ENCODE results near the gene CAPN2. TPM values are rescaled to one million over a fixed set of nuclear protein-coding genes. Genes with fewer than 3 reads are reported as not detected.

Gene CAPN2
- total RNA-seq, 2 experiments from 2014 or later, result not detected

DNA sequence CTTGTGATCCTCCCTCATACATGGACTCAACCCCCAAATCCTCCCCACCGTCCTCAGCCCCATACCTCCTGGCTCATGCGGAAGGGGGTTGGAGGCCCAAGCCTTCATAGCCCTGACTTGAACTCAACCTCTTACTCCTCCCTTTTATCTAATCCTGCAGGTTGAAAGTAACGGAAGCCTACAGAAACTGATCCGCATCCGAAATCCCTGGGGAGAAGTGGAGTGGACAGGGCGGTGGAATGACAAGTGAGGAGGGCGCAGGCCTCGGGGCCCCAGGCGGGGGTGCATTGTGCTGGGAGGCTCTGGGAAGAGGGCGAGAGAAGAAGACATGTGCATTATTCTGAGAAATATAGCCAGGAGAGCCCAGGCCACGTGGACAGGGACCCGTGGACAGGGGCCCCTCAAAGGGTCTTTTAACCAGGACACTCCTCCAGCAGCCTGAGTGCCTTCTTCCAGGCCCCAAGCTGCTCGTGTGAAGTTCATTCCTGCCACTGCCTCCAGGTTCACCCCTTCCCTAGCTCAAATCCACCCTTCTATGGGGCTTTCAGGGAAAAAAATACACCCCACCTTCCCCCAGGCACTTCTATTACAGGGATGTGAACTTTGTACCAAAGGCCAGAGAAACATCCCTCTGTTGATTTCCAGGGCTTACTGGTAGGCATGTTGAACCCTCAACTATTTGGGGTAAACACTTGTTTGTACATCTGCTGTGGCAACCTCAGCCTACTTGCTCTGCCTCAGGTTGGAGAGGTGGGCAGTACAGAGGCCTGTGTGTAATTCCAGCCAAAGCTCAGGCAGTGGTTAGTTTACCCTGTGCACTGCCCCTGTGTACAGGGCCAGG, 38.6 kb downstream of the CAPN2 start:
- BruUV-seq (replicated peaks), result no TSS peak
- POLR2A ChIA-PET, result no interaction called here
- CTCF ChIA-PET (ENCODE audit: unreplicated experiment), result no interaction called here
- Histone ChIP-seq H3K4me1 (ENCODE audit: insufficient read depth, low read length, poor library complexity, severe bottlenecking) (no peaks in the 10 kb centered on the region), H3K36me3 (ENCODE audit: insufficient read depth, low read length) (no peaks in the 10 kb centered on the region), H3K27ac (ENCODE audit: low read depth, low read length, poor library complexity, severe bottlenecking) (no peak overlapping the region), H4K20me1 (ENCODE audit: insufficient read depth, low read length) (no peaks in the 10 kb centered on the region), H3K9me2 (ENCODE audit: insufficient read depth, low read length) (no peaks in the 10 kb centered on the region), H3K4me3 (ENCODE audit: low read depth, low read length, poor library complexity, severe bottlenecking) (no peak overlapping the region), H3K4me2 (ENCODE audit: low read length) (no peak overlapping the region), H3K79me2 (ENCODE audit: insufficient read depth, low read depth, low read length) (no peaks in the 10 kb centered on the region), H2AFZ (ENCODE audit: low read length) (no peak overlapping the region), H3K9me3 (ENCODE audit: low read length) (no peaks in the 10 kb centered on the region)
- no peak for TF ChIP-seq EZH2phosphoT487 (IDR thresholded peaks at IDR 0.05; ENCODE audit: borderline replicate concordance, low read depth, low read length)
- no peak for TF ChIP-seq CTCF (conservative IDR thresholded peaks at IDR 0.05; ENCODE audit: low read length)
- no peak for DNase-seq (ENCODE audit: low spot score)
- intact Hi-C loops (cut with micrococcal nuclease; ENCODE audit: unreplicated experiment), result no loop called here

DNA sequence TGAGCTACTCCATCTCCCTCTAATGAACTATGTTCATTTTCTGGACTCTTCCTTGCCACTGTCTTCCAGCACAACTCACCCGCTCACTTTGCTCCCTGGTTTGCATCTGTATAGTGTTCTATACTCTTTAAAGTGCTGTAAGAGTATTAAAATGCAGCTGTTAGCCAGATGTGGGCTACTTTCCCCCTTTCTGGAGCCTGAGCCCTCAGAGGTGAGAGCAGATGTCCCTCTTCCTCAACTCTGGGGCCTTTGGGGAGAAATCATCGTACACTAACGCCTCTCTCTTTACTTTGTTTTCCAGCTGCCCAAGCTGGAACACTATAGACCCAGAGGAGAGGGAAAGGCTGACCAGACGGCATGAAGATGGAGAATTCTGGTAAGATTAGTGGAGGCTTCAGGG, 39.4 kb downstream of the CAPN2 start:
- no peak overlapping the region for H3K4me2 ChIP-seq (ENCODE audit: low read length)
- no peaks in the 10 kb centered on the region for H3K4me1 ChIP-seq (ENCODE audit: insufficient read depth, low read length, poor library complexity, severe bottlenecking)
- H3K27ac ChIP-seq (ENCODE audit: low read depth, low read length, poor library complexity, severe bottlenecking), result no peak overlapping the region
- H3K4me3 ChIP-seq (ENCODE audit: low read depth, low read length, poor library complexity, severe bottlenecking), result no peak overlapping the region
- ChIA-PET POLR2A (no interaction called here), CTCF (ENCODE audit: unreplicated experiment) (no interaction called here)
- H3K9me2 ChIP-seq (ENCODE audit: insufficient read depth, low read length), result no peaks in the 10 kb centered on the region
- no peaks in the 10 kb centered on the region for H4K20me1 ChIP-seq (ENCODE audit: insufficient read depth, low read length)
- H3K9me3 ChIP-seq (ENCODE audit: low read length), result no peaks in the 10 kb centered on the region
- DNase-seq (ENCODE audit: low spot score), result no peak
- no peaks in the 10 kb centered on the region for H3K79me2 ChIP-seq (ENCODE audit: insufficient read depth, low read depth, low read length)
- intact Hi-C loops (cut with micrococcal nuclease; ENCODE audit: unreplicated experiment), result no loop called here
- TF ChIP-seq EZH2phosphoT487 (IDR thresholded peaks at IDR 0.05; ENCODE audit: borderline replicate concordance, low read depth, low read length) (no peak), CTCF (conservative IDR thresholded peaks at IDR 0.05; ENCODE audit: low read length) (no peak)
- no peak overlapping the region for H2AFZ ChIP-seq (ENCODE audit: low read length)
- no TSS peak for BruUV-seq (replicated peaks)
- H3K36me3 ChIP-seq (ENCODE audit: insufficient read depth, low read length), result no peaks in the 10 kb centered on the region

GRCh38 chr1:223752721-223753515, 40.6 kb downstream of the CAPN2 start:
- Histone ChIP-seq H3K4me3 (ENCODE audit: low read depth, low read length, poor library complexity, severe bottlenecking) (no peak overlapping the region), H3K9me2 (ENCODE audit: insufficient read depth, low read length) (no peaks in the 10 kb centered on the region), H3K4me1 (ENCODE audit: insufficient read depth, low read length, poor library complexity, severe bottlenecking) (no peaks in the 10 kb centered on the region), H3K27ac (ENCODE audit: low read depth, low read length, poor library complexity, severe bottlenecking) (no peak overlapping the region), H4K20me1 (ENCODE audit: insufficient read depth, low read length) (no peaks in the 10 kb centered on the region), H3K4me2 (ENCODE audit: low read length) (no peak overlapping the region), H2AFZ (ENCODE audit: low read length) (no peak overlapping the region), H3K36me3 (ENCODE audit: insufficient read depth, low read length) (no peaks in the 10 kb centered on the region), H3K9me3 (ENCODE audit: low read length) (no peaks in the 10 kb centered on the region), H3K79me2 (ENCODE audit: insufficient read depth, low read depth, low read length) (no peaks in the 10 kb centered on the region)
- ChIA-PET CTCF (ENCODE audit: unreplicated experiment) (no interaction called here), POLR2A (no interaction called here)
- TF ChIP-seq CTCF (conservative IDR thresholded peaks at IDR 0.05; ENCODE audit: low read length) (no peak), EZH2phosphoT487 (IDR thresholded peaks at IDR 0.05; ENCODE audit: borderline replicate concordance, low read depth, low read length) (no peak)
- intact Hi-C loops (cut with micrococcal nuclease; ENCODE audit: unreplicated experiment), result no loop called here
- no TSS peak for BruUV-seq (replicated peaks)
- no peak for DNase-seq (ENCODE audit: low spot score)

Data from OCI-LY7 (cell line).